ENCODE data around the gene NRXN2.

Gene NRXN2

GRCh38 chr11:64696045-64696444 is 27.0 kb downstream of the NRXN2 start:
- no peak for DNase-seq

GRCh38 chr11:64695548-64695947 is 27.4 kb downstream of the NRXN2 start:
- DNase-seq, result no peak

- peak; percentile 12 to 77 for DNase-seq
These were observed 28.1 kb downstream of the NRXN2 start for GRCh38 chr11:64694821-64695365.

- DNase-seq, result no peak
These were observed 28.8 kb downstream of the NRXN2 start for GRCh38 chr11:64694026-64694755.

- DNase-seq, result no peak
These were observed 30.1 kb downstream of the NRXN2 start for GRCh38 chr11:64692764-64693331.

GRCh38 chr11:64691543-64691942 is 31.5 kb downstream of the NRXN2 start:
- no peak for DNase-seq

- no peak for DNase-seq
These were observed 32.8 kb downstream of the NRXN2 start for GRCh38 chr11:64690235-64690634.

GRCh38 chr11:64688534-64688982 is 34.4 kb downstream of the NRXN2 start:
- DNase-seq, result peak; percentile 87

GRCh38 chr11:64687643-64688533 is 35.1 kb downstream of the NRXN2 start:
- peak in 1 of 2 experiments; percentile 12 for DNase-seq

- no peak for DNase-seq
These were observed 35.8 kb downstream of the NRXN2 start for GRCh38 chr11:64687204-64687603.

GRCh38 chr11:64686466-64687170 is 36.4 kb downstream of the NRXN2 start:
- no peak for DNase-seq

- DNase-seq, result no peak
These were observed 37.5 kb downstream of the NRXN2 start for GRCh38 chr11:64685536-64685935.

- DNase-seq, result no peak
These were observed 38.6 kb downstream of the NRXN2 start for GRCh38 chr11:64684357-64684756.

GRCh38 chr11:64681171-64681570 is 41.8 kb downstream of the NRXN2 start:
- DNase-seq, result no peak

GRCh38 chr11:64679846-64680245 is 43.2 kb downstream of the NRXN2 start:
- DNase-seq, result no peak

GRCh38 chr11:64677441-64678023 is 45.5 kb downstream of the NRXN2 start:
- peak; percentile 38 to 71 for DNase-seq

- DNase-seq, result no peak
These were observed 46.8 kb downstream of the NRXN2 start for GRCh38 chr11:64676261-64676615.

GRCh38 chr11:64675450-64676260 is 47.3 kb downstream of the NRXN2 start:
- DNase-seq, result peak; percentile 49 to 82

GRCh38 chr11:64674774-64675173 is 48.2 kb downstream of the NRXN2 start:
- no peak for DNase-seq

- no peak for DNase-seq
These were observed 49.7 kb downstream of the NRXN2 start for GRCh38 chr11:64673279-64673678.

GRCh38 chr11:64672875-64673274 is 50.1 kb downstream of the NRXN2 start:
- no peak for DNase-seq

Measured in NCI-H524 (cell line).